Stomach (tissue), 9 donors: ENCODE data around the gene COL23A1. TPM values are rescaled to one million over a fixed set of nuclear protein-coding genes. Genes with fewer than 3 reads are reported as not detected.

Source experiments
- DNase-seq, 2 donors: peaks; one replicate each; pipeline versions ENCODE4 v3.0.0 to v3.0.0-alpha.2; 2013 to 2019
- H3K27ac ChIP-seq, 5 donors: fragments of 200-600 bp in 4 of 5; sonication (generic) in 4 of 5; one replicate each; pipeline ENCODE4 v1.5.1; 2013 to 2019; ENCODE audit warnings: mild to moderate bottlenecking in 1 of 5, moderate library complexity in 1 of 5
- H3K27me3 ChIP-seq, 3 donors: fragments of 200-600 bp; sonication (generic); one replicate each; pipeline ENCODE4 v1.5.1; 2017 to 2019; ENCODE audit warnings: mixed run types in 1 of 3
- H3K36me3 ChIP-seq, 4 donors: fragments of 200-600 bp; sonication (generic); 1 replicate in 3 of 4; 2 replicates in 1 of 4; pipeline ENCODE4 v1.5.1; 2016 to 2019
- H3K4me1 ChIP-seq, 4 donors: fragments of 200-600 bp; sonication (generic); one replicate each; pipeline ENCODE4 v1.5.1; 2016 to 2019
- H3K4me3 ChIP-seq, 4 donors: fragments of 200-600 bp; sonication (generic) in 3 of 4; one replicate each; pipeline ENCODE4 v1.5.1; 2016 to 2019; ENCODE audit warnings: mild to moderate bottlenecking in 1 of 4
- H3K9me3 ChIP-seq, 4 donors: fragments of 200-600 bp; sonication (generic); one replicate each; pipeline ENCODE4 v1.5.1; 2016 to 2019
- EP300 ChIP-seq: sonication (generic); formaldehyde crosslinking; IDR thresholded peaks from one replicate; pipeline ENCODE4 v1.6.1; 2017; ENCODE audit warnings: antibody characterized with exemption
- POLR2A ChIP-seq, 4 donors: fragments of 450-650 bp; IDR thresholded peaks; one replicate each; pipeline ENCODE4 v1.6.1; 2016; ENCODE audit warnings: antibody characterized with exemption in 4 of 4, control low read depth in 2 of 4, mild to moderate bottlenecking in 1 of 4, moderate library complexity in 1 of 4
- POLR2AphosphoS5 ChIP-seq, 3 donors: sonication (generic); formaldehyde crosslinking; IDR thresholded peaks; one replicate each; pipeline ENCODE4 v1.6.1; 2016; ENCODE audit warnings: antibody characterized with exemption in 3 of 3
- WGBS, 5 donors: extraction: QIAGEN DNeasy Blood & Tissue Kit in 3 of 5; methylation state at CpG; one replicate each; pipeline versions ENCODE4 v1.1.5 to v1.1.7; 2013 to 2018; 5-methylcytosine and 5-hydroxymethylcytosine counted together
- intact Hi-C: fragments of 100-400 bp; cut with DNase I; formaldehyde crosslinking; loops from one replicate; pipeline ENCODE4 v1.15.1; 2023; ENCODE audit warnings: low total_unique reads
- polyA plus RNA-seq, 3 donors: library from polyadenylated mRNA; stranded (reverse); fragments of 200-250 nt; gene quantifications; one replicate each; pipeline ENCODE4 v1.2.3, GENCODE V29; 2013
- total RNA-seq, 5 donors: library from RNA; depleted of rRNA; stranded (reverse); fragments of >200 nt; gene quantifications; one replicate each; pipeline versions ENCODE4 v1.1.0 to v1.2.3, GENCODE V29; 2014 to 2016
- TF ChIP-seq, protein P1 (sequence below), 7 experiments: fragments of 450-650 bp in 4 of 7; fragments of 200-600 bp in 3 of 7; sonication (generic) in 3 of 7; IDR thresholded peaks; one replicate each; pipeline ENCODE4 v1.5.1; 2016 to 2019; ENCODE audit warnings: antibody characterized with exemption in 7 of 7, control low read depth in 2 of 7, mild to moderate bottlenecking in 1 of 7
- donor health status: healthy with polysubstance abuse.
- donor health status: Bipolar disorder and iron deficiency.
- donor health status: healthy.

The COL23A1 gene
- total and polyA plus RNA-seq, 8 donors = under 0.01 to 7.0 (median 1.4) TPM

DNA sequence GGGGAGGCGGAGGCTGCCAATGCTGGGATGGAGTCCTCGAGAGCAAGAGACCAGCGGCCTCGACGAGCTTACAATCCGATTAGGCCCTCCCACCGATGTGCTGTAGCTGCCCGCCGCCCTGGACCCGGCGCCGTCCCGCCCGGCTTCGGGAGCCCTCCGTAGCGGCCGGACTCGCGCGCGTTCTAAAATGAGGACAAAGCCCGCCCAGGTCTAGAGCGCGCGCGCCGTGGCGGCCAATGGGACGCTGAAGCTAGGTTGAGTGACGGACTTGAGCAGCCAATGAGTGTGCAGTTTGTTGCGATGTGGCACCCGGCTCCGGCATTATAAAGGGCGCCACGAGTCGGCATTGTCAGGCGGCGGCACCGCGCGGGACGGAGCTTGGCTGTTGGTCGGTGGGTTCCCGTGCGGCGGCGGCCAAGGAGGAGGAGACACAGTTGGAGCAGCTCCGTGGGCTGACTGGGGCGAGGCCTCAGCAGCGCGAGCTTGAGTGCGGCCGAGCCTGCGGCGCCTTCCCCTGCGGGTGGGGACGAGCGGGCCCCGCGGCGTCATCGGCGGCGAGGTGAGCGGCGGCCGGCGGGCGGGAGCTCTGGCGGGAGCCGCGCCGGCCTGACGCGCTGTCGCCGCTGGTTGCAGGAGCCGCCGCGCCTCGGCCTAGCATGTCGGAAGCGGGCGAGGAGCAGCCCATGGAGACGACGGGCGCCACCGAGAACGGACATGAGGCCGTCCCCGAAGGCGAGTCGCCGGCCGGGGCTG is 385.8 kb downstream of the COL23A1 start, which contains the start of gene HNRNPAB:
Gene HNRNPAB (plus strand): TSS at position 352 of the 753 bp plus-strand sequence. CDS start 305 bp downstream, at position 657.
- Histone ChIP-seq H3K27ac (peak within 1 kb of the TSS; percentile 94 to 98 (median 96)), H3K27me3 (no peaks in the 10 kb centered on the region), H3K4me3 (peak within 1 kb of the TSS; percentile 82 to 99 (median 96)), H3K36me3 (peaks cover 29 to 31% (median 30%) of the 10 kb centered on the region in 4 donors), H3K9me3 (no peaks in the 10 kb centered on the region), H3K4me1 (peaks cover 27 to 47% (median 45%) of the 10 kb centered on the region in 4 donors)
- 0 to 1% (median 1%) methylated on average over 45 to 96 of the region's 96 CpGs for WGBS, 5 donors
- intact Hi-C loops = no loop called here
- TF ChIP-seq POLR2A (IDR thresholded peaks at IDR 0.05) (peak in 2 of 4 donors; percentile 94 to 98), EP300 (no peak), POLR2AphosphoS5 (IDR thresholded peaks at IDR 0.05) (peak; percentile 98 to 100 (median 100))
- TF ChIP-seq, protein P1, sequence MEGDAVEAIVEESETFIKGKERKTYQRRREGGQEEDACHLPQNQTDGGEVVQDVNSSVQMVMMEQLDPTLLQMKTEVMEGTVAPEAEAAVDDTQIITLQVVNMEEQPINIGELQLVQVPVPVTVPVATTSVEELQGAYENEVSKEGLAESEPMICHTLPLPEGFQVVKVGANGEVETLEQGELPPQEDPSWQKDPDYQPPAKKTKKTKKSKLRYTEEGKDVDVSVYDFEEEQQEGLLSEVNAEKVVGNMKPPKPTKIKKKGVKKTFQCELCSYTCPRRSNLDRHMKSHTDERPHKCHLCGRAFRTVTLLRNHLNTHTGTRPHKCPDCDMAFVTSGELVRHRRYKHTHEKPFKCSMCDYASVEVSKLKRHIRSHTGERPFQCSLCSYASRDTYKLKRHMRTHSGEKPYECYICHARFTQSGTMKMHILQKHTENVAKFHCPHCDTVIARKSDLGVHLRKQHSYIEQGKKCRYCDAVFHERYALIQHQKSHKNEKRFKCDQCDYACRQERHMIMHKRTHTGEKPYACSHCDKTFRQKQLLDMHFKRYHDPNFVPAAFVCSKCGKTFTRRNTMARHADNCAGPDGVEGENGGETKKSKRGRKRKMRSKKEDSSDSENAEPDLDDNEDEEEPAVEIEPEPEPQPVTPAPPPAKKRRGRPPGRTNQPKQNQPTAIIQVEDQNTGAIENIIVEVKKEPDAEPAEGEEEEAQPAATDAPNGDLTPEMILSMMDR (IDR thresholded peaks at IDR 0.05) = no peak
- DNase-seq = peak; percentile 97 to 98

DNA sequence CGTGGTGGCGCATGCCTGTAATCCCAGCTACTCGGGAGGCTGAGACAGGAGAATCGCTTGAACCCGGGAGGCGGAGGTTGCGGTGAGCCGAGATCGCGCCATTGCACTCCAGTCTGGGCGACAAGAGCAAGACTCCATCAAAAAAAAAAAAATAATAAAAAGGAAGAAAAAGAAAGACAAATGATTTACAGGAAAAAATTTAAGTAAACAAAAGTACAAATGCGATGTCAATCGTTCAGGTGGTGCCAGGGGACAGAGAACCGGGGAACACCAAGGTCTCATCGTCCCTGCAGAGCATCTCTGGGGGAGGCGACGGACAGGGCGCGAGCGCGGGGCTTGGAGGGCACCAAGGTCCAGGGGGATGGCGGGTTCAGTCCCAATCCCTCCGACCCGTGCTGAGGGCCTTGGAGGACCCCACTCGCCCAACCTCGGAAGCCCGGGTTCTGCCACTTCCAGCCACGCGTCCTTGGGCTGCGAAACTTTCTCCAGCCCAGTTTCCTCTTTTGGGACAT is 386.5 kb downstream of the COL23A1 start:
- intact Hi-C loops = no loop called here
- H3K27me3 ChIP-seq = no peaks in the 10 kb centered on the region

DNA sequence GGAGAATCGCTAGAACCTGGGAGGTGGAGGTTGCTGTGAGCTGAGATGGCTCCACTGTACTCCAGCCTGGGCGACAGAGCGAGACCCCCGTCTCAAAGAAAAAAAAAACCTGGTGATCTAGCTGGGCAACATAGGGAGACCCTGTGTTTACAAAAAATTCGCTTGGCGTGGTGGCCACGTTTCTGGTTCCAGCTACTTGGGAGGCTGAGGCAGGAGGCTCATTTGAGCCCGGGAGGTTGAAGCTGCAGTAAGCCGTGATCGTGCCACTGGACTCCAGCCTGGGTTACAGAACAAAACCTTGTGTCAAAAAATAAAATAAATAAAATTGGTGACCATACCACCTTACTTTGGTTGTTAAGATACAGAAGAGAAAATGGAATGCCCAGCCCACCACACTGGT is 387.7 kb downstream of the COL23A1 start:
- peaks cover 11 to 13% (median 12%) of the 10 kb centered on the region in 4 donors for H3K36me3 ChIP-seq
- H3K4me3 ChIP-seq = no peak overlapping the region
- H3K27me3 ChIP-seq = no peaks in the 10 kb centered on the region
- peaks cover 20 to 30% (median 27%) of the 10 kb centered on the region in 4 donors for H3K4me1 ChIP-seq
- no peak for TF ChIP-seq POLR2AphosphoS5 (IDR thresholded peaks at IDR 0.05)
- no peak for TF ChIP-seq POLR2A (IDR thresholded peaks at IDR 0.05)
- TF ChIP-seq EP300 = no peak
- H3K27ac ChIP-seq = no peak overlapping the region
- 93 to 99% (median 96%) methylated on average over 10 of the region's 10 CpGs for WGBS, 5 donors
- intact Hi-C loops = no loop called here
- no peaks in the 10 kb centered on the region for H3K9me3 ChIP-seq
- no peak for DNase-seq

More for the DNA sequence above, 386.5 kb downstream of the COL23A1 start:
- no peaks in the 10 kb centered on the region for H3K9me3 ChIP-seq
- 6 to 28% (median 15%) methylated on average over 20 to 30 of the region's 30 CpGs for whole genome bisulfite sequencing, 5 donors
- H3K36me3 ChIP-seq = peaks cover 23 to 25% (median 24%) of the 10 kb centered on the region in 4 donors
- TF ChIP-seq POLR2A (IDR thresholded peaks at IDR 0.05) (no peak), POLR2AphosphoS5 (IDR thresholded peaks at IDR 0.05) (no peak), EP300 (no peak)
- TF ChIP-seq, protein P1 (IDR thresholded peaks at IDR 0.05) = no peak
- DNase-seq = no peak
- H3K4me1 ChIP-seq = peaks cover 27 to 41% (median 39%) of the 10 kb centered on the region in 4 donors
- peak overlapping the region; percentile 55 to 98 (median 95) for H3K27ac ChIP-seq
- peak overlapping the region; percentile 82 to 99 (median 96) for H3K4me3 ChIP-seq

DNA sequence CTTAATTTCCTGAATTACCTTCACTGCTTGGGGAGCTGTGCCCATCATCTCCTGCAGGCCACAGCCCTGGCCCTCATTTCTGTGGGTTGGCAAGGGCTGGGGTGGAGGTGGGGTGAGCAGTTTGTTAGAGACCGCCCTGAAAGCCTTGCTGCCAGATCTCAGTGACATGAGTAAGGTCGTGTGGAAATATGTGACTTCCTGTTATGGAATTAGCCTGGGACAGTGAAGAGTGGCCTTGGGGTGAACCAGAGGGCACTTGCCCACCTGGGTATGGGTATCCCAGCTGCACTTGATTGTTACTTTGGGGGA is 388.3 kb downstream of the COL23A1 start:
- Histone ChIP-seq H3K9me3 (no peaks in the 10 kb centered on the region), H3K36me3 (peaks cover 4 to 6% (median 6%) of the 10 kb centered on the region in 4 donors), H3K4me1 (peaks cover 14 to 24% (median 21%) of the 10 kb centered on the region in 4 donors), H3K27ac (no peak overlapping the region), H3K27me3 (no peaks in the 10 kb centered on the region), H3K4me3 (no peak overlapping the region)
- intact Hi-C loops = no loop called here
- 34 to 50% (median 38%) methylated on average over 2 of the region's 2 CpGs for WGBS, 5 donors
- DNase-seq = no peak
- TF ChIP-seq EP300 = no peak

DNA sequence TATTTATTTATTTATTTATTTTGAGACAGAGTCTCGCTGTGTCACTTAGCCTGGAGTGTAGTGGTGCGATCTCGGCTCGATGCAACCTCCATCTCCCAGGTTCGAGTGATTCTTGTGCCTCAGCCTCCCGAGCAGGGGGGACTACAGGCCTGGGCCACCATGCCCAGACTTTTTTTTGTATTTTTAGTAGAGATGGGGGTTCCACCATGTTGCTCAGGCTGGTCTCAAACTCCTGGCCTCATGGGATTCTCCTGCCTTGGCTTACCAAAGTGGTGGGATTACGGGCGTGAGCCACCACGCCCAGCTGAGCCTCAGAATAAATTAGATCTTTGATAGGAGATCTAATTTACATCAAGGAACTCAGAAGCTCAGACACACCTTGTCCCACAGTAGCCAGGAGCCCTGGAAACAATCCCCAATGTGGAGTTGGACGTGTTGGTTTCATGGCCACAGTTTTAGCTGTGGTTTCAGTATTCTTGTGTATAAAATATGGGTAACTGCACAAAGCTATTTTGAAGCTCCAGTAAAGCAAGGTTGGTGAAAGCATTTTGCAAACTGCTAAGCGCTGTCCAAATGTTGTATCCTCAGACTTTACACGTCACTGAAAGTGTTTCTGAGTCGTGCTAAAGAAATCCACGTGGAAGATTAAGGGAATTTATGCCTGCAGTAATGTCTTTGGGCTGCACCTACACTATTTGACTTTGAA is 388.8 kb downstream of the COL23A1 start:
- peaks cover 0 to 1% (median under 1%) of the 10 kb centered on the region in 4 donors for H3K36me3 ChIP-seq
- DNase-seq = no peak
- H3K4me1 ChIP-seq = peaks cover 9 to 19% (median 16%) of the 10 kb centered on the region in 4 donors
- H3K27me3 ChIP-seq = no peaks in the 10 kb centered on the region
- H3K4me3 ChIP-seq = no peak overlapping the region
- WGBS, 5 donors = 82 to 86% (median 85%) methylated on average over 14 of the region's 14 CpGs
- H3K27ac ChIP-seq = no peak overlapping the region
- TF ChIP-seq EP300 (no peak), POLR2A (IDR thresholded peaks at IDR 0.05) (no peak), POLR2AphosphoS5 (IDR thresholded peaks at IDR 0.05) (no peak)
- TF ChIP-seq, protein P1 (IDR thresholded peaks at IDR 0.05) = no peak
- intact Hi-C loops = no loop called here
- no peaks in the 10 kb centered on the region for H3K9me3 ChIP-seq
